Measurements from ENCODE around the gene AMPD3.

AMPD3 gene

GRCh38 chr11:10488934-10489691 lies 34.0 kb downstream of the AMPD3 start:
- DNase-seq (ENCODE audit: low read depth): no peak

- no peak for DNase-seq (ENCODE audit: low read depth)
Measured at GRCh38 chr11:10490032-10490397, 35.0 kb downstream of the AMPD3 start.

GRCh38 chr11:10490398-10491241 lies 35.6 kb downstream of the AMPD3 start:
- DNase-seq (ENCODE audit: low read depth): no peak

GRCh38 chr11:10492084-10492483 lies 37.0 kb downstream of the AMPD3 start:
- DNase-seq (ENCODE audit: low read depth): no peak

- no peak for DNase-seq (ENCODE audit: low read depth)
Measured at GRCh38 chr11:10493041-10493663, 38.1 kb downstream of the AMPD3 start.

GRCh38 chr11:10494636-10495463 lies 39.8 kb downstream of the AMPD3 start:
- no peak for DNase-seq (ENCODE audit: low read depth)

GRCh38 chr11:10495464-10495786 lies 40.4 kb downstream of the AMPD3 start:
- no peak for DNase-seq (ENCODE audit: low read depth)

- DNase-seq (ENCODE audit: low read depth): no peak
Measured at GRCh38 chr11:10496296-10496936, 41.4 kb downstream of the AMPD3 start.

- DNase-seq (ENCODE audit: low read depth): no peak
Measured at GRCh38 chr11:10497371-10498021, 42.4 kb downstream of the AMPD3 start.

GRCh38 chr11:10498022-10498400 lies 42.9 kb downstream of the AMPD3 start:
- no peak for DNase-seq (ENCODE audit: low read depth)

- DNase-seq (ENCODE audit: low read depth): no peak
Measured at GRCh38 chr11:10498426-10499250, 43.6 kb downstream of the AMPD3 start.

GRCh38 chr11:10499452-10499851 lies 44.4 kb downstream of the AMPD3 start:
- DNase-seq (ENCODE audit: low read depth): no peak

- DNase-seq (ENCODE audit: low read depth): no peak
Measured at GRCh38 chr11:10499874-10500601, 45.0 kb downstream of the AMPD3 start.

GRCh38 chr11:10500757-10501684 lies 46.0 kb downstream of the AMPD3 start:
- DNase-seq (ENCODE audit: low read depth): no peak

- no peak for DNase-seq (ENCODE audit: low read depth)
Measured at GRCh38 chr11:10502065-10502680, 47.1 kb downstream of the AMPD3 start.

GRCh38 chr11:10502770-10503169 lies 47.7 kb downstream of the AMPD3 start:
- no peak for DNase-seq (ENCODE audit: low read depth)

GRCh38 chr11:10503221-10503620 lies 48.2 kb downstream of the AMPD3 start:
- no peak for DNase-seq (ENCODE audit: low read depth)
